GM21528 (cell line): ENCODE data around the gene CACNA1S.

Experiments used
- ATAC-seq: cut with Tn5 transposase; IDR thresholded peaks from one replicate; pipeline ENCODE4 v1.9.1; 2021; ENCODE audit warnings: mild to moderate bottlenecking, moderate library complexity; ENCODE audit not compliant: unreplicated experiment, low FRiP score

The CACNA1S gene

GRCh38 chr1:201140941-201141260 lies 28.7 kb upstream of the CACNA1S start:
- ATAC-seq, result no peak

GRCh38 chr1:201140235-201140940 lies 28.2 kb upstream of the CACNA1S start:
- no peak for ATAC-seq

- ATAC-seq, result no peak
Measured at GRCh38 chr1:201139756-201140155, 27.5 kb upstream of the CACNA1S start.

GRCh38 chr1:201139306-201139705 lies 27.1 kb upstream of the CACNA1S start:
- ATAC-seq, result no peak

- no peak for ATAC-seq
Measured at GRCh38 chr1:201138311-201138840, 26.1 kb upstream of the CACNA1S start.

GRCh38 chr1:201137579-201138310 lies 25.5 kb upstream of the CACNA1S start:
- no peak for ATAC-seq

- no peak for ATAC-seq
Measured at GRCh38 chr1:201137024-201137392, 24.8 kb upstream of the CACNA1S start.

- ATAC-seq, result no peak
Measured at GRCh38 chr1:201136355-201137023, 24.3 kb upstream of the CACNA1S start.

- ATAC-seq, result no peak
Measured at GRCh38 chr1:201134405-201134804, 22.2 kb upstream of the CACNA1S start.

- ATAC-seq, result no peak
Measured at GRCh38 chr1:201131398-201131797, 19.2 kb upstream of the CACNA1S start.

GRCh38 chr1:201128962-201129361 lies 16.7 kb upstream of the CACNA1S start:
- ATAC-seq, result no peak

GRCh38 chr1:201128476-201128875 lies 16.2 kb upstream of the CACNA1S start:
- ATAC-seq, result no peak

GRCh38 chr1:201127755-201128455 lies 15.7 kb upstream of the CACNA1S start:
- no peak for ATAC-seq

GRCh38 chr1:201126832-201127754 lies 14.9 kb upstream of the CACNA1S start, which contains the start of gene ASCL5:
TSS of gene ASCL5 (minus strand) at chr1:201127184. CDS start at chr1:201115372, 11,812 bp downstream.
- ATAC-seq, result no peak

- ATAC-seq, result no peak
Measured at GRCh38 chr1:201126463-201126831, 14.2 kb upstream of the CACNA1S start.

GRCh38 chr1:201125800-201126199 lies 13.6 kb upstream of the CACNA1S start:
- no peak for ATAC-seq

- no peak for ATAC-seq
Measured at GRCh38 chr1:201125019-201125418, 12.8 kb upstream of the CACNA1S start.

- ATAC-seq, result no peak
Measured at GRCh38 chr1:201123866-201124265, 11.6 kb upstream of the CACNA1S start.

GRCh38 chr1:201122321-201122957 lies 10.2 kb upstream of the CACNA1S start:
- no peak for ATAC-seq
